GM18858 (cell line): Measurements from ENCODE around the gene BCKDK.
"Not testable (repeated sequence)": the region's sequence is repeated elsewhere in the genome, so short reads cannot be mapped to it uniquely, and the experiment has no call there.

Experiments used
- ATAC-seq: cut with Tn5 transposase; IDR thresholded peaks from one replicate; pipeline ENCODE4 v1.9.1; 2021; ENCODE audit not compliant: unreplicated experiment

BCKDK gene

DNA sequence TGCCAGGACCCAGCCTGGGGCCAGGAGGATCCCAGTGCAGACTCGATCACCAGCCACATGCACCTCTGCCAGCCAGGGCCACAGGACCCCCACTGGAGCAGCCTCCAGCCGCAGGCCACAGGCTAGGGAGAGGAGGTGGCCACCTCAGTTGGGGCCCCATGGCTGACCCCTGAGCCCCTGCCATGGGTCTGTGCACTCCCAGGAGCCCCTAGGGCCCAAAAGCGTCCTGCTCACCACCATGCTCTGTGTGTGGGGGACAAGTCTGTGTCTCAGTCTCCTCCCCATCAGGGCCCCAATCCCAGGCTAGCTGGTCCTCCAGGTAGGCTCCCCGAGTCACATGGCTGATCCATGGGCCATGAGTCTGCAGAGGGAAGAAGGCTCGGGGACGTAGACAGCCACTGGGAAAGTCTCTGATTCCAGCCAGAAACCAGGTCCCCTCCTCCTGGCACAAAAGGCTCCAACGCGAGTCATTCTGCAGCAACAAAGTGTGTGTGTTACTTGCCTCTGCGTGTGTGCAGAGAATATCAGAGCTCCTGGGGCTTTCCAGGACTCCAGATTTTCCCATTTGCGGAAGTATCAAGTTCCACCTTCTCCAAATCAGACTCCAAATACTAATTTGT lies 33.4 kb downstream of the BCKDK start:
- ATAC-seq, result no peak

DNA sequence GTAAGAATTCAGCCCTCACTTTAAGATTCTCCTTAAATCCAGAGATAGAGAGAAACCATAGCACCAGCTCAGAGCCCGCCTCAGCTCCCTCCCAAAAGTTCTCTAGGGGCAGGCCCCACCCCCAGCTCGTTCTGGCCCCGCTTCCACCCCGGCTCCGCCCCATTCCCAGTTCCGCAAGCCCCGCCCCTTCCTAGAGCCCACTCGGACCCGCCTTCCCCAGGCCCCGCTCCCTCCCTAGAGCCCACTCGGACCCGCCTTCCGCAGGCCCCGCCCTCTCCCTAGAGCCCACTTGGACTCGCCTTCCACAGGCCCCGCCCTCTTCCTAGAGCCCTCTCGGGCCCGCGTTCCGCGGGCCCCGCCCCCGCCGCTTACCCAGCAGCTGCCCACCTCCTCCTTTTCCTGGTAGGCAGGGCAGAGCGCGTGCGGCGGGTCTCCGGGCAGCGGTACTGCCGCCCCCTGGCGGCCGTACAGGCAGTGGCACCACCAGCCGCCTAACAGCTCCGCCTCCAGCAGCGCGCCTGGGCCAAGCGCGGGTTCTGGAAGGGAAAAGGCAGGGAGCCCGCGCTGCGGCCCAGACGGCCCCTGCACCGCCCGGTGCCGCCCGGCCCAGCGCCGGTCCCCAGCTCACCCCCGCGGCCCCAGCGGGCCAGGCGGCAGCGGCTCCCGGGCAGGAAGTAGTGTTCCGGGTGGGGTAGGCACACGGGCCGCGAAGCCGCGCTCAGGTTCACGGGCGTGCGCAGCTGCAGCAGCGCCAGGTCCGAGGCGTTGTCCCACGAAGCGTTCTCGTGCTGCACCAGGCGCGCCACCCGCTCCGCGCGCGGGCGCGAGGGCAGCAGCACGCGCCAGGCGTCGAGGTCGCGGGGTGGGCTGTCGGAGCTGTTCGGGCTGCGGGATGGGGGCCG lies 34.2 kb downstream of the BCKDK start:
- ATAC-seq, result peak; percentile 79

DNA sequence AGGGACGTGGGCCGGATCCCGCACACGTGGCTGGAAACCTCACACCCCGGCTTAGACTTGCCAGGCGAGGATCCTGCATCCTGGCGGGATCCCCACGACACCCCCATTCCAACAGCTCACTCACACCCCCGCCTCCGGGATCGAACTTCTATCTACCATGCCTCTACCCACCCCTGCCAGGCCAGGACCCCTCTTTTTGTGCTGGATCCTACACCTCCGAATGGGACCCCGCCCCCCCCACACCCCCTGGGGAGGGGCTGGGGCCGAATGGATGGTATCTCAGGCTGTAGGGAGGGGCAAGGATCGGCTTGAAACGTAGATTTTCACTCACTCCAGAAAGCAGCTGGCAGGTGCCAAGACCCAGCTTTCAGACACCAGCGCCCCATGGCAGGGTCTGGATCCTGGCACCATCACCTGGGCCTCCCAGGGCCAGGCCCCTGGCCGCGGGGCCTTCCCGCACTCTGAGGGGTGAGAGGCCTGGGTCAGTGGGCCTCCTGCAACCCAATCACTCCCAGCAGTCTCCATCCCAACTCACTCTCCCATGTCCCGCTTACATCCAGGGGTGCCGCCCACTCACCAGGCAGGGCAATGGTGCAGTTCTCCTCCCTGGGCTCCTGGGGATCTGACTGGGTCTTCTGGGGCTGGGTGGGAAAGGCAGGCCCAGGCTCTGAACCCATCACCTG lies 35.0 kb downstream of the BCKDK start:
- no peak for ATAC-seq

DNA sequence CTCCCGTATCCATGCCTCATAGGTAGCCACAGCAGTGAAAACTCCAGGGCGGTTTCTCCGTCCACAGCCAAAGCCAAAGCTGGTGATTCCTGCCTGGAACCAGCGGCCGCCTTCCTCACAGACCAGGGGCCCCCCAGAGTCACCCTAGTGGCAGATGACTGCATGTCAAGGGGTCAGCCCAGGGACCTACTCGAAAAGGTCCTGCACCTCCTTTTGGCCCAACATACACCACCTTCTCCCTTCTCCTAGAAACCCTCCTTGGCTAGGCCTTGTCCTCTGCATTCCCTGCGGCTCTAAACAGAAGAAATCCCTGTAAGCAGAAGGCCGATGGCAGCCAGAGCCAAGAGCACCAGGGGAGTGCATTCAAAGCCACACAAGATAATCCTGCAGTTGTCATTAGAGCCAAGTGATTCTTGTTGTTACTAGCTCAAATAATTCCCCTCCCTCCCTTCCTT lies 35.5 kb downstream of the BCKDK start:
- no peak for ATAC-seq

DNA sequence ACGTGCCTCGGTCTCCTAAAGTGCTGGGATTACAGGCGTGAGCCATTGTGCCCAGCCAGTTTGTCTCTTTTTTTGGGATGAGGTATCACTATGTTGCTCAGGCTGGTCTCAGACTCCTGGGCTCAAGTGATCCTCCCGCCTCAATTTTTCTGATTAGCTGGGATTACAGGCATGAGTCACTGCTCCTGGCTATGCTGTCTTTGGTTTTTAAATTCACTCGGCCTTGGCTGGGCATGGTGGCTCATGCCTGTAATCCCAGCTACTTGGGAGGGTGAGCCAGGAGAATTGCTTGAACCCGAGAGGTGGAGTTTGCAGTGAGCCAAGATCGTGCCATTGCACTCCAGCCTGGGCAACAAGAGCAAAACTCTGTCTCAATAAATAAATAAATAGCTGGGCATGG lies 36.2 kb downstream of the BCKDK start:
- ATAC-seq, result not testable (repeated sequence)

DNA sequence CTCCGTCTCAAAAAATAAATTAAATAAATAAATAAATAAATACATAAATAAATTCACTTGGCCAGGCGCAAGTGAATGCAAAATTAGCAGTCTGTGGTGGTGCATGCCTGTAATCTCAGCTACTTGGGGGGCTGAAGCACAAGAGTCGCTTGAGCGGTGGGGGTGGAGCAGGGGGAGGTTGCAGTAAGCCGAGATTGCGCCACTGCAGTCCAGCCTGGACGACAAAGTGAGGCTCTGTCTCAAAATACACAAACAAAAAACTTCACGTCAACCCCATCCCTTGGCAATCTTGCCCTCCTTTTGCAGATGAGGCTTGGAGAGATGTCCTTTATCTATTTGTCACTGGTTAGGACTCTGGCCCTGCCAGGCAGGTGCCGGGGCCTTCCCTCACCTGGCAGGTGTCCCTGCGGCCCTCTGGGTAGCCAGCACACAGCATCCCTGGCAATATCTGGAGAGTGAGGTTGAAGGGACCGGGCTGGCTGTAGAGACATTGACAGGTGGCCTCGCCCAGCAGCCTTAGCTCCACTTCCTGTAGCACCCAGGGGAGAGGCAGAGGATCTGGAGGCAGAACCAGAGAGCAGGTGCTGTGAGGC lies 37.3 kb downstream of the BCKDK start:
- no peak for ATAC-seq

DNA sequence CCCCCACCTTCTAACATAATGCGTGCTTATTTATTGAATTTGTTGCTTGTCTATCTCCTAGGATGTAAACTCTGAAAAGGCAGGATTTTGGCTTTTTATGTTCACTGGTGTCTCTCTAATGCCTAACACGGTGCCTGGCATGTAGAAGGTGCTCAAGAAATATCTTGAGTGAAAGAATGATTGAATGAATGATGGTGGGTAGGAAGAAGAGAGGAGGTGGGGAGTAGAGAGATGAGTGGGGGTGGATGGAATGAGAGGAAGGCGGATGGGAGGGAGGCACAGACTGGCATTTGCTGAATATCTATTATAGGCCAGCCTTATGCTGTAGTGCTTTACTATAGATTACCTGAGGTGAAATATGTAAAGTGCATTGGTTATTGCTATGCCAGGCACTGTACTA lies 39.4 kb downstream of the BCKDK start:
- ATAC-seq, result no peak

DNA sequence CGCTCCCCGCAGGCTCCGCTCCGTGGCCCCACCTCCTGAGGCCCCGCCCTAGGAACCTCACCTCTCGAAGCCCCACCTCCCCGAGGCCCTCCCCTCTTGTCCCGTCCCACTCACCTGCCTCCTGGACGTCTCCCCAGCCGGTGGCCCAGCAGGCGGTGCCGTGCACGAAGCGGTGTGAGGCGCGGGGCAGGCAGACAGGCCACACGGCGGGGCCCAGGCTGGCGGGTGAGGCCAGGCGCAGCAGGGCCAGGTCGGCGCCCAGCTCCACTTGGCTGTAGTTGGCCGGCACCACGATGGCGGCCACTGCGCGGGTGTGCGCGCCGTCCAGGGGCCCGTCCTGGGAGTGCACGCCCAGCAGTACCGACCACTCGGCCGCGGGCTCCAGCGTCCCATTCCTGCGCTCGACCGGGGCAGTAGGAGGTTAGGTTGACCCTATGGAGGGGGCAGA lies 40.1 kb downstream of the BCKDK start:
- ATAC-seq, result no peak

DNA sequence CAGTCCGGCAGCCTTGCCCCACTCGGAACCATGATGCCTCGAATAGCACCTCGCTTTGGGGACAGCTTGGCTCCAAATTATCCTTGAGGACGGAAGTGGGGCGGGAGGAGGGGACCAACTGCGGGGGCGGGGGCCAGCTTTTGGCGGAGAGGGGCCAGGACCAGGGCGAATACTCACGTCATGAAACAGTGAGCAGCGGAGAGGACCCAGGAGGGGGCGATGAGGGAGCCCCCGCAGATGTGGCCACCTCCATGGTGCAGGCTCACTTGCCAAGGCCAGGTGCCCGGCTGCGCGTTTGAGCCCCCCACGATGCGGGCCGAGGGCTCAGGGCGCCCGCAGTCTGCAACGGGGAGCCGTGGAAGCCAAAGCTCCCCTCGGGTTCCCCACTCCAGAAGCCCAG lies 40.7 kb downstream of the BCKDK start:
- no peak for ATAC-seq

DNA sequence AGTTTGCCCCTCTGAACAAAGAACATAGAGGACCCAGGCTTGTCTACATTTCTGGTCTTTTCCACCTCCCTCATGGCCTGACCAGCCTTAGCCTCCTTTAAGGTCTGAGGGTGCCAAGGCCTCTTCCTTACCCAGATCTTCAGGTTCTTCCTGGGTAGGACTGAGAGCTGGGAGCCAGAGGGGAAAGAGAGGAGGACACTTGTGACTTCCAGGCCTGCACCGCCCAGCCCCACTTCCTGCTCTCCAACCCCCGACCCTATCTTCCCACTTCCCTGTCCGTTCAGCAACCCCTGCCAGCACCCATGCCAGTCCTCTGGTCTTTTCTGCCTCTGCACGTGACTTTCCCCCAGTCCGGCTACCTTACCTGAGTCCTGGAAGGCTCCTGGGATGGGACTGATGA lies 41.1 kb downstream of the BCKDK start:
- no peak for ATAC-seq

DNA sequence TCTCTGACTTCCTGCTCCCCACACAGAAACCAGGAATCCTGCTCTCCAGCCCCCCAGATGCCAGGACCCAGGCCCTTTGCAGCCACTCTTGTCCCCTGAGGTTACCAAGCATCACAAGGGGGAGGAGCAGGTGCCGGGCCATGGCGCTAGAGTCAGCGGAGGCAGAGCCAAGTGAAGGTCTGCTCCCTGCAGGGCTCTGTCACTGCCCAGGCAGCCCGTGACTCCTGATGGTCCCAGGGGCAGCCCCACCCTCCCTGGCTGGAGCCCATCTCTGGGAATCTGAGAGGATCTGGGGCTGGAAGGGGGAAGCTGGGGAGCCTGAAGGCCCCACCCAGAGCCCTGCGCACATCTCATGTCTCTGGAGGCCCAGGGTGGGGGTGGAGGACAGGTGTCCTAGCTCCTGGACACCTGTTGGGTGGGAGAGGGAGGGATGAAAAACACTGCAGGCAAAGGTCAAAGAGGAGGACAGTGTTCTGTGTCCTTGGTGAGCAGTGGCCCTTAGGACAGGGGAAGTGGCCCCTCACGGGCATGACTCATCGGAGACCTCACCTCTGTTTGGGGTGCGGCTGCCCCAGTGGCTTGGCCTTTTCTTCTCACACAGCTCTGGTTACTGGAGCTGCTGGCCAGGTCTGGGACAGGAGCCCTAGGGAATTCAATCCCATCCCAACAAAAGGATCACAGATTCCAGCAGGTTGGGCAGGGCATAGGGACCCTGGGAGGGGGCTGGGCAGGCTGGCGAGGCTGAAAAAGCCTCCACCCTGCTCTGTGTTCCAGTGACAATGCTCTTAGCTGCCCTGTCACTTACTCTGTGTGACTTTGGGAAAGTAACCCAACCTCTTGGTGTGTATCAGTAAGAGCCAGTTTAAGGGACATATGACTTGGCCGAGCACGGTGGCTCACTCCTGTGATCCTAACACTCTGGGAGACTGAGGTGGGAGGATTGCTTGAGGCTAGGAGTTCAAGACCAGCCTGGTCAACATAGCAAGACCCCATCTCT lies 42.0 kb downstream of the BCKDK start, which contains the start of gene PRSS36:
Gene PRSS36 (minus strand): TSS at position 173 of the 997 bp plus-strand sequence. CDS start 31 bp downstream, at position 142.
- no peak for ATAC-seq

DNA sequence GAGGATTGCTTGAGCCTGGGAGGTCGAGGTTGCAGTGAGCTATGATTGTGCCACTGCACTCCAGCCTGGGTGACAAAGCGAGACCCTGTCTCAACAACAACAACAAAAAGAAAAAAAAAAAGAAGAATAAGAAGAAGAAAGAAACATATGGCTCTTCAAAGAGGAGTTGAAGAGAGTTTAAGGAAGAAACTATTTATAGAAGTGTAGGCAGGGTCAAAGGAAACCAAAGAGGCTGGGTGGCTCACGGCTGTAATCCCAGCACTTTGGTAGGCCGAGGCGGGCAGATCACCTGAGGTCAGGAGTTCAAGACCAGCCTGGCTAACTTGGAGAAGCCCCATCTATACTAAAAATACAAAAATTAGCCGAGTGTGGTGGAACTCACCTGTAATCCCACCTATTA lies 42.8 kb downstream of the BCKDK start:
- not testable (repeated sequence) for ATAC-seq

DNA sequence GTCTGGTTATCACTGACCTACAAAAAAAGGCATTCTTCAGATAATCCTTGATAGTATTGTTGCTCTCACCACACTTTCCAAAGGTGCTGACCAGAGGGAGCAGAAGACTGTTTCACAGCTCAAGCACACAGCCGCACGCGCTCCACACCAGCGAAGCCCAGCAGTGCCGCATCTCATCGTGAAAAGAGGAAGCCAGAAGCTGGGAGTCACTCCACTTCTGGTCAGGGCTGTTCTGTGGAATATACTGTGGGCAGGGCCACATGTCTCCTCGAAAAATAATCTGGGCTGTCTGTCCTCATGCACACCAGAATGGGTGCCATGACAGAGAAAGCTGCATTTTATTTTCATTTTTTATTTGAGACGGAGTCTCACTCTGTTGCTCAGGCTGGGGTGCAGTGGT lies 49.0 kb downstream of the BCKDK start:
- ATAC-seq, result no peak
